Fibroblast of lung (primary cell): ENCODE measurements around the gene ANO2. TPM values are rescaled to one million over a fixed set of nuclear protein-coding genes. Genes with fewer than 3 reads are reported as not detected.

ENCODE experiments used
- DNase-seq, 2 donors: peaks; one replicate each; pipeline versions ENCODE4 v3.0.0 to v3.0.0-alpha.2; 2010; ENCODE audit warnings: low read depth in 2 of 2
- H2AFZ ChIP-seq: 2 replicates; pipeline ENCODE4 v1.5.1; 2012; ENCODE audit warnings: low read length, control low read depth, inconsistent platforms
- H3K27ac ChIP-seq: 2 replicates; pipeline ENCODE4 v1.5.1; 2011; ENCODE audit warnings: low read length, control low read depth; ENCODE audit not compliant: insufficient read depth
- H3K27me3 ChIP-seq: 2 replicates; pipeline ENCODE4 v1.5.1; 2011; ENCODE audit warnings: mild to moderate bottlenecking, low read length; ENCODE audit not compliant: control insufficient read depth, insufficient read depth
- H3K36me3 ChIP-seq: 2 replicates; pipeline ENCODE4 v1.5.1; 2011; ENCODE audit warnings: low read length; ENCODE audit not compliant: control insufficient read depth, insufficient read depth
- H3K4me1 ChIP-seq: 2 replicates; pipeline ENCODE4 v1.5.1; 2011; ENCODE audit warnings: low read length; ENCODE audit not compliant: control insufficient read depth, insufficient read depth; ENCODE audit errors: extremely low read depth
- H3K4me2 ChIP-seq: 2 replicates; pipeline ENCODE4 v1.5.1; 2011; ENCODE audit warnings: low read length, control low read depth; ENCODE audit not compliant: insufficient read depth; ENCODE audit errors: extremely low read depth
- H3K4me3 ChIP-seq, 4 experiments: fragments of 200-600 bp in 1 of 4; sonication (generic) in 1 of 4; replicated peaks in 1 of 4; 2 replicates each; pipeline ENCODE4 v1.5.1; 2011 to 2016; ENCODE audit warnings: low read length in 4 of 4, low read depth in 3 of 4, mild to moderate bottlenecking in 3 of 4, control low read depth in 2 of 4, inconsistent platforms in 1 of 4, mixed read lengths in 1 of 4; ENCODE audit not compliant: insufficient read depth in 1 of 4; ENCODE audit errors: control extremely low read depth in 1 of 4
- H3K79me2 ChIP-seq: 2 replicates; pipeline ENCODE4 v1.5.1; 2012; ENCODE audit warnings: mild to moderate bottlenecking, low read length, inconsistent platforms; ENCODE audit not compliant: control insufficient read depth, insufficient read depth
- H3K9ac ChIP-seq: 2 replicates; pipeline ENCODE4 v1.5.1; 2011; ENCODE audit warnings: mild to moderate bottlenecking, low read length, control low read depth; ENCODE audit not compliant: insufficient read depth
- H3K9me3 ChIP-seq: 2 replicates; pipeline ENCODE4 v1.5.1; 2012; ENCODE audit warnings: low read depth, low read length; ENCODE audit not compliant: control insufficient read depth, insufficient read depth
- H4K20me1 ChIP-seq: 2 replicates; pipeline ENCODE4 v1.5.1; 2011; ENCODE audit warnings: low read length; ENCODE audit not compliant: control insufficient read depth, insufficient read depth; ENCODE audit errors: extremely low read depth
- EZH2 ChIP-seq: IDR thresholded peaks from 2 replicates; pipeline ENCODE4 v1.5.1; 2012; ENCODE audit warnings: low read length, control low read depth, mild to moderate bottlenecking; ENCODE audit errors: missing control alignments
- polyA plus RNA-seq, 2 donors: library from polyadenylated mRNA; depleted of rRNA in 1 of 2; stranded (reverse) in 1 of 2; unstranded in 1 of 2; fragments of >200 nt; gene quantifications; 2 replicates each; pipeline ENCODE4 v1.2.1, GENCODE V29; 2011 to 2012; ENCODE audit warnings: missing spikeins in 1 of 2
- total RNA-seq: library from RNA; depleted of rRNA; stranded (reverse); fragments of >200 nt; gene quantifications from 2 replicates; pipeline ENCODE4 v1.2.1, GENCODE V29; 2014
- TF ChIP-seq, protein P1 (sequence below), 2 donors: IDR thresholded peaks in 1 of 2; conservative IDR thresholded peaks in 1 of 2; 1 replicate in 1 of 2; 2 replicates in 1 of 2; pipeline ENCODE4 v1.5.1; 2011 to 2012; ENCODE audit warnings: low read length in 2 of 2, control low read depth in 1 of 2, inconsistent platforms in 1 of 2, low read depth in 1 of 2, mild to moderate bottlenecking in 1 of 2

The ANO2 gene
- total and polyA plus RNA-seq, 2 donors (not counting 1 experiment from before 2014, with no cell fraction given) = 0.15 to 0.17 TPM

GRCh38 chr12:5904441-5904840 lies 40.6 kb downstream of the ANO2 start:
- no peaks in the 10 kb centered on the region for H3K79me2 ChIP-seq
- no peak overlapping the region for H2AFZ ChIP-seq
- H4K20me1 ChIP-seq = no peaks in the 10 kb centered on the region
- no peaks in the 10 kb centered on the region for H3K4me1 ChIP-seq
- H3K36me3 ChIP-seq = no peaks in the 10 kb centered on the region
- TF ChIP-seq EZH2 = no peak
- TF ChIP-seq, protein P1, sequence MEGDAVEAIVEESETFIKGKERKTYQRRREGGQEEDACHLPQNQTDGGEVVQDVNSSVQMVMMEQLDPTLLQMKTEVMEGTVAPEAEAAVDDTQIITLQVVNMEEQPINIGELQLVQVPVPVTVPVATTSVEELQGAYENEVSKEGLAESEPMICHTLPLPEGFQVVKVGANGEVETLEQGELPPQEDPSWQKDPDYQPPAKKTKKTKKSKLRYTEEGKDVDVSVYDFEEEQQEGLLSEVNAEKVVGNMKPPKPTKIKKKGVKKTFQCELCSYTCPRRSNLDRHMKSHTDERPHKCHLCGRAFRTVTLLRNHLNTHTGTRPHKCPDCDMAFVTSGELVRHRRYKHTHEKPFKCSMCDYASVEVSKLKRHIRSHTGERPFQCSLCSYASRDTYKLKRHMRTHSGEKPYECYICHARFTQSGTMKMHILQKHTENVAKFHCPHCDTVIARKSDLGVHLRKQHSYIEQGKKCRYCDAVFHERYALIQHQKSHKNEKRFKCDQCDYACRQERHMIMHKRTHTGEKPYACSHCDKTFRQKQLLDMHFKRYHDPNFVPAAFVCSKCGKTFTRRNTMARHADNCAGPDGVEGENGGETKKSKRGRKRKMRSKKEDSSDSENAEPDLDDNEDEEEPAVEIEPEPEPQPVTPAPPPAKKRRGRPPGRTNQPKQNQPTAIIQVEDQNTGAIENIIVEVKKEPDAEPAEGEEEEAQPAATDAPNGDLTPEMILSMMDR (conservative IDR thresholded peaks at IDR 0.05 in 1 of 2, IDR thresholded peaks at IDR 0.05 in 1 of 2; ENCODE audit: low read depth in 1 of 2, low read length in 2 of 2) = no peak
- H3K9me3 ChIP-seq = no peaks in the 10 kb centered on the region
- no peak overlapping the region for H3K4me3 ChIP-seq
- no peak for DNase-seq
- no peak overlapping the region for H3K4me2 ChIP-seq
- H3K9ac ChIP-seq = no peak overlapping the region
- no peaks in the 10 kb centered on the region for H3K27me3 ChIP-seq
- no peak overlapping the region for H3K27ac ChIP-seq

GRCh38 chr12:5902736-5903135 lies 42.3 kb downstream of the ANO2 start:
- H3K27ac ChIP-seq = no peak overlapping the region
- no peaks in the 10 kb centered on the region for H3K27me3 ChIP-seq
- no peaks in the 10 kb centered on the region for H3K36me3 ChIP-seq
- DNase-seq = no peak
- TF ChIP-seq EZH2 = no peak
- TF ChIP-seq, protein P1 (conservative IDR thresholded peaks at IDR 0.05 in 1 of 2, IDR thresholded peaks at IDR 0.05 in 1 of 2; ENCODE audit: low read depth in 1 of 2, low read length in 2 of 2) = no peak
- no peak overlapping the region for H3K4me2 ChIP-seq
- H3K9ac ChIP-seq = no peak overlapping the region
- H2AFZ ChIP-seq = no peak overlapping the region
- no peaks in the 10 kb centered on the region for H3K79me2 ChIP-seq
- no peaks in the 10 kb centered on the region for H4K20me1 ChIP-seq
- H3K4me3 ChIP-seq = no peak overlapping the region
- H3K9me3 ChIP-seq = no peaks in the 10 kb centered on the region
- no peaks in the 10 kb centered on the region for H3K4me1 ChIP-seq

DNA sequence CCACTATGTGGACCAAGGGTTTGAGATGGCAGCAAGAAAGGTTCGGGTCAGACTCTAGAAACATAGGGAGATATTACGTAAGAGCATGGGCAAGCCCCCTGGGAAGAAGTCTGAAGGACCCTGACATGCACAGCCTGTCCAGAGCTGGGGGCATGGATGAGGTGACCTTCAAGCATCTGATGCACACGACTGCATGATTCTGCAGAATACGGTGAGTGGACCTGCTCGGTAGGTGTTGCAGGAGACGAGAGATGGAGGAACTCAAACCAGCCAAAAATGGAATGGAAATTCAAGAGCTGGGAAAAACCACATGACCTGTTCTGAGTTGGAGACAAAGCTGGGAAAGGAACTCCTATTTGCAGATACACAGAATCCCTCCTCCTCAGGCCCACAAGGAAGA lies 43.6 kb downstream of the ANO2 start:
- no peak overlapping the region for H3K9ac ChIP-seq
- H3K27ac ChIP-seq = no peak overlapping the region
- no peaks in the 10 kb centered on the region for H4K20me1 ChIP-seq
- no peaks in the 10 kb centered on the region for H3K27me3 ChIP-seq
- no peaks in the 10 kb centered on the region for H3K4me1 ChIP-seq
- H2AFZ ChIP-seq = no peak overlapping the region
- no peak for TF ChIP-seq EZH2
- TF ChIP-seq, protein P1 (conservative IDR thresholded peaks at IDR 0.05 in 1 of 2, IDR thresholded peaks at IDR 0.05 in 1 of 2; ENCODE audit: low read depth in 1 of 2, low read length in 2 of 2) = no peak
- no peaks in the 10 kb centered on the region for H3K9me3 ChIP-seq
- H3K4me3 ChIP-seq = no peak overlapping the region
- DNase-seq = no peak
- no peaks in the 10 kb centered on the region for H3K79me2 ChIP-seq
- H3K36me3 ChIP-seq = no peaks in the 10 kb centered on the region
- no peak overlapping the region for H3K4me2 ChIP-seq
